IMR-90 (cell line): ENCODE results near the gene FHAD1. TPM values are rescaled to one million over a fixed set of nuclear protein-coding genes. Genes with fewer than 3 reads are reported as not detected.

Experiments
- ATAC-seq: fragments of 200-7000 bp; cut with Tn5 transposase; 2 replicates; pipeline ENCODE4 v1.9.1; 2020; ENCODE audit warnings: low read depth, mild to moderate bottlenecking, moderate library complexity
- BruUV-seq: library from RNA; stranded (reverse); fragments of 400-500 nt; replicated peaks from 2 replicates; lab custom pipeline; 2021; lab: Mats Ljungman, UMichigan
- CTCF ChIA-PET: fragments of 300-600 bp; formaldehyde crosslinking; extraction: SDS; loops from one replicate; lab custom pipeline; 2021; ENCODE audit warnings: antibody characterized with exemption; lab: Yijun Ruan, JAX
- POLR2A ChIA-PET: fragments of 300-600 bp; sonication (Branson Sonifier 250); formaldehyde crosslinking; loops from one replicate; lab custom pipeline; 2022; ENCODE audit warnings: antibody characterized with exemption; ENCODE audit not compliant: unreplicated experiment; lab: Charles Lee
- DNase-seq: peaks from one replicate; pipeline ENCODE4 v3.0.0; 2013
- H2AFZ ChIP-seq: replicated peaks from 2 replicates; pipeline ENCODE3; 2013; ENCODE audit warnings: low read length, mild to moderate bottlenecking; ENCODE audit not compliant: poor library complexity
- H2AK5ac ChIP-seq: 2 replicates; pipeline ENCODE4 v1.6.1; 2013; ENCODE audit warnings: low read depth, low read length, inconsistent platforms
- H2AK9ac ChIP-seq: replicated peaks from 2 replicates; pipeline ENCODE3; 2013; ENCODE audit warnings: mild to moderate bottlenecking, low read depth, low read length, moderate library complexity; ENCODE audit not compliant: poor library complexity
- H2BK120ac ChIP-seq: 2 replicates; pipeline ENCODE4 v1.6.1; 2013; ENCODE audit warnings: low read depth, low read length, inconsistent platforms
- H2BK15ac ChIP-seq: 3 replicates; pipeline ENCODE4 v1.6.1; 2013; ENCODE audit warnings: low read depth, low read length, inconsistent platforms
- H2BK20ac ChIP-seq: 2 replicates; pipeline ENCODE4 v1.6.1; 2013; ENCODE audit warnings: low read depth, mild to moderate bottlenecking, inconsistent platforms, low read length, moderate library complexity
- H2BK5ac ChIP-seq: 2 replicates; pipeline ENCODE4 v1.6.1; 2013; ENCODE audit warnings: mild to moderate bottlenecking, low read depth, low read length, inconsistent platforms; ENCODE audit not compliant: poor library complexity, severe bottlenecking
- H3K14ac ChIP-seq: replicated peaks from 2 replicates; pipeline ENCODE4 v1.6.1; 2013; ENCODE audit warnings: low read depth, low read length, inconsistent platforms
- H3K18ac ChIP-seq: 2 replicates; pipeline ENCODE4 v1.6.1; 2013; ENCODE audit warnings: low read depth, low read length, control low read depth
- H3K23ac ChIP-seq: 2 replicates; pipeline ENCODE4 v1.6.1; 2013; ENCODE audit warnings: low read depth, low read length, inconsistent platforms
- H3K27ac ChIP-seq: 2 replicates; pipeline ENCODE4 v1.5.1; 2013; ENCODE audit warnings: mild to moderate bottlenecking, control low read depth, low read length; ENCODE audit not compliant: insufficient read depth
- H3K27me3 ChIP-seq: 2 replicates; pipeline ENCODE4 v1.6.1; 2013; ENCODE audit warnings: low read length; ENCODE audit not compliant: control insufficient read depth, insufficient read depth
- H3K36me3 ChIP-seq: 2 replicates; pipeline ENCODE4 v1.6.1; 2013; ENCODE audit warnings: low read length, mixed read lengths; ENCODE audit not compliant: control insufficient read depth, insufficient read depth
- H3K4ac ChIP-seq: 2 replicates; pipeline ENCODE4 v1.6.1; 2013; ENCODE audit warnings: low read depth, low read length, inconsistent platforms
- H3K4me1 ChIP-seq: 2 replicates; pipeline ENCODE4 v1.6.1; 2013; ENCODE audit warnings: low read length, mixed read lengths; ENCODE audit not compliant: control insufficient read depth, insufficient read depth
- H3K4me2 ChIP-seq: 2 replicates; pipeline ENCODE4 v1.6.1; 2013; ENCODE audit warnings: low read depth, mild to moderate bottlenecking, control low read depth, low read length, moderate library complexity
- H3K4me3 ChIP-seq: 2 replicates; pipeline ENCODE4 v1.5.1; 2013; ENCODE audit warnings: low read depth, mild to moderate bottlenecking, control low read depth, low read length, moderate library complexity; ENCODE audit not compliant: insufficient read depth
- H3K56ac ChIP-seq: 2 replicates; pipeline ENCODE4 v1.6.1; 2013; ENCODE audit warnings: low read length, inconsistent platforms; ENCODE audit not compliant: insufficient read depth; ENCODE audit errors: extremely low read depth
- H3K79me1 ChIP-seq, 2 experiments: 2 replicates each; pipeline ENCODE4 v1.6.1; 2013; ENCODE audit warnings: low read length in 2 of 2, inconsistent platforms in 1 of 2, low read depth in 1 of 2
- H3K9ac ChIP-seq: 2 replicates; pipeline ENCODE4 v1.6.1; 2013; ENCODE audit warnings: low read depth, low read length, control low read depth
- H3K9me1 ChIP-seq: 2 replicates; pipeline ENCODE4 v1.6.1; 2013; ENCODE audit warnings: low read length, inconsistent platforms; ENCODE audit not compliant: insufficient read depth
- H3K9me3 ChIP-seq: 2 replicates; pipeline ENCODE4 v1.6.1; 2013; ENCODE audit warnings: low read length; ENCODE audit not compliant: control insufficient read depth, insufficient read depth
- H4K20me1 ChIP-seq: 2 replicates; pipeline ENCODE4 v1.6.1; 2013; ENCODE audit warnings: low read length, inconsistent platforms; ENCODE audit not compliant: insufficient read depth
- H4K5ac ChIP-seq: 2 replicates; pipeline ENCODE4 v1.6.1; 2013; ENCODE audit warnings: mild to moderate bottlenecking, low read depth, low read length, control low read depth
- H4K8ac ChIP-seq, 2 experiments: 2 replicates each; pipeline ENCODE4 v1.6.1; 2013; ENCODE audit warnings: low read depth in 2 of 2, low read length in 2 of 2, control low read depth in 1 of 2, inconsistent platforms in 1 of 2
- H4K91ac ChIP-seq: 2 replicates; pipeline ENCODE4 v1.6.1; 2013; ENCODE audit warnings: low read depth, low read length, inconsistent platforms; ENCODE audit not compliant: insufficient read depth
- MAZ ChIP-seq: IDR thresholded peaks from 2 replicates; pipeline ENCODE4 v1.6.1; 2012; ENCODE audit warnings: low read depth, mild to moderate bottlenecking, low read length, improper control_type of control experiment, moderate library complexity, borderline replicate concordance
- RAD21 ChIP-seq: IDR thresholded peaks from 2 replicates; pipeline ENCODE4 v1.6.1; 2012; ENCODE audit warnings: low read length, improper control_type of control experiment
- WGBS, 2 experiments: methylation state at CpG; one replicate each; pipeline versions ENCODE4 v1.1.5 to v1.1.7; 2013; ENCODE audit warnings: missing lambda C conversion rate in 2 of 2; ENCODE audit not compliant: insufficient read length in 1 of 2; ENCODE audit errors: extremely low coverage in 2 of 2; 5-methylcytosine and 5-hydroxymethylcytosine counted together
- dilution Hi-C: fragments of 300-500 bp; cut with HindIII; formaldehyde crosslinking; loops from one replicate; pipeline ENCODE4 v1.14.3; 2018; ENCODE audit warnings: low sequenced_read_pairs; ENCODE audit not compliant: unreplicated experiment
- in situ Hi-C: fragments of 300-500 bp; cut with MboI; formaldehyde crosslinking; loops from 3 replicates; pipeline ENCODE4 v1.14.3; 2019; ENCODE audit warnings: low sequenced_read_pairs, inconsistent platforms, mixed read lengths
- intact Hi-C: fragments of 100-400 bp; cut with micrococcal nuclease; formaldehyde crosslinking; loops from 2 replicates; pipeline ENCODE4 v1.10.0; 2022
- polyA plus RNA-seq, 3 experiments: library from polyadenylated mRNA; depleted of rRNA; stranded (reverse); fragments of >200 nt; gene quantifications; 2 replicates each; pipeline ENCODE4 v1.2.3, GENCODE V29; 2012; ENCODE audit warnings: low replicate concordance in 1 of 3
- total RNA-seq: library from RNA; depleted of rRNA; stranded (reverse); fragments of >200 nt; gene quantifications from 2 replicates; pipeline ENCODE4 v1.2.3, GENCODE V29; 2012

Gene FHAD1
- total and polyA plus RNA-seq, 2 of the 4 experiments (the other 2 are of a cell fraction): not detected

GRCh38 chr1:15236746-15237145 lies 10.3 kb upstream of the FHAD1 start:
- H2AFZ ChIP-seq: no peak overlapping the region
- intact Hi-C loops: no loop called here
- no peak overlapping the region for H3K23ac ChIP-seq
- no peaks in the 10 kb centered on the region for H3K36me3 ChIP-seq
- H3K4me1 ChIP-seq: no peaks in the 10 kb centered on the region
- WGBS, 2 experiments: 100% methylated on average over 1 of the region's 9 CpGs; no CpG with 5 or more reads in 1 of the 2 experiments
- DNase-seq (no peak), ATAC-seq (no peak)
- H4K8ac ChIP-seq: no peak overlapping the region
- no peaks in the 10 kb centered on the region for H3K9me3 ChIP-seq
- H3K9me1 ChIP-seq: no peaks in the 10 kb centered on the region
- no peak overlapping the region for H3K14ac ChIP-seq
- no peak overlapping the region for H4K91ac ChIP-seq
- H2BK20ac ChIP-seq: no peak overlapping the region
- H3K4ac ChIP-seq: no peak overlapping the region
- dilution Hi-C loops: no loop called here
- ChIA-PET CTCF (interaction anchor here (0.9 kb wide), 1 partner anchor 76 kb away, joined by 4 read pairs; no protein-coding TSS in a partner anchor), POLR2A (no interaction called here)
- no peak overlapping the region for H3K9ac ChIP-seq
- in situ Hi-C loops: no loop called here
- H2AK5ac ChIP-seq: no peak overlapping the region
- TF ChIP-seq MAZ (no peak), RAD21 (no peak)
- H3K27ac ChIP-seq: no peak overlapping the region
- H2AK9ac ChIP-seq: no peak overlapping the region
- no peak overlapping the region for H2BK15ac ChIP-seq
- H3K56ac ChIP-seq: no peak overlapping the region
- H3K27me3 ChIP-seq: no peaks in the 10 kb centered on the region
- H3K79me1 ChIP-seq: no peaks in the 10 kb centered on the region
- no peak overlapping the region for H2BK120ac ChIP-seq
- no peak overlapping the region for H2BK5ac ChIP-seq
- no peak overlapping the region for H3K18ac ChIP-seq
- no peak overlapping the region for H3K4me3 ChIP-seq
- BruUV-seq: no TSS peak
- H4K20me1 ChIP-seq: no peaks in the 10 kb centered on the region
- H3K4me2 ChIP-seq: no peak overlapping the region
- no peak overlapping the region for H4K5ac ChIP-seq
